Thoracic aorta (tissue), 2 donors: ENCODE measurements around the gene OR2J2. TPM values are rescaled to one million over a fixed set of nuclear protein-coding genes. Genes with fewer than 3 reads are reported as not detected.
"Not testable (repeated sequence)": the region's sequence is repeated elsewhere in the genome, so short reads cannot be mapped to it uniquely, and the experiment has no call there.

Source experiments
- ATAC-seq: fragments of 150-250 bp; one replicate; pipeline ENCODE4 v1.8.0; 2017; ENCODE audit warnings: low read depth; ENCODE audit not compliant: insufficient number of reproducible peaks, low FRiP score
- DNase-seq: peaks from one replicate; pipeline ENCODE4 v3.0.0-alpha.2; 2020; ENCODE audit warnings: low spot score
- H3K27ac ChIP-seq, 2 donors: fragments of 200-600 bp; sonication (generic); 1 replicate in 1 of 2; 2 replicates in 1 of 2; pipeline ENCODE4 v1.5.1; 2016; ENCODE audit warnings: mild to moderate bottlenecking in 2 of 2, moderate library complexity in 2 of 2
- H3K27me3 ChIP-seq: fragments of 200-600 bp; sonication (generic); replicated peaks from 2 replicates; pipeline ENCODE4 v1.6.0; 2016; ENCODE audit warnings: mild to moderate bottlenecking; ENCODE audit not compliant: insufficient read depth
- H3K36me3 ChIP-seq: fragments of 200-600 bp; sonication (generic); one replicate; pipeline ENCODE4 v1.5.1; 2016
- H3K4me1 ChIP-seq, 2 donors: fragments of 200-600 bp; sonication (generic); 1 replicate in 1 of 2; 2 replicates in 1 of 2; pipeline versions ENCODE4 v1.5.1 to v1.6.0; 2016; ENCODE audit warnings: low read depth in 2 of 2, mild to moderate bottlenecking in 1 of 2; ENCODE audit not compliant: control insufficient read depth in 1 of 2
- H3K4me3 ChIP-seq: fragments of 200-600 bp; sonication (generic); 2 replicates; pipeline ENCODE4 v1.5.1; 2016; ENCODE audit warnings: mild to moderate bottlenecking
- H3K9me3 ChIP-seq: fragments of 200-600 bp; sonication (generic); 2 replicates; pipeline ENCODE4 v1.5.1; 2016
- total RNA-seq, 2 donors: library from RNA; depleted of rRNA; stranded (reverse); fragments of >200 nt; gene quantifications; one replicate each; pipeline versions ENCODE4 v1.1.0 to v1.2.3, GENCODE V29; 2016
- TF ChIP-seq, protein P1 (sequence below): fragments of 200-600 bp; sonication (generic); IDR thresholded peaks from one replicate; pipeline ENCODE4 v1.5.1; 2019; ENCODE audit warnings: antibody characterized with exemption

The OR2J2 gene
- not detected for total RNA-seq

DNA sequence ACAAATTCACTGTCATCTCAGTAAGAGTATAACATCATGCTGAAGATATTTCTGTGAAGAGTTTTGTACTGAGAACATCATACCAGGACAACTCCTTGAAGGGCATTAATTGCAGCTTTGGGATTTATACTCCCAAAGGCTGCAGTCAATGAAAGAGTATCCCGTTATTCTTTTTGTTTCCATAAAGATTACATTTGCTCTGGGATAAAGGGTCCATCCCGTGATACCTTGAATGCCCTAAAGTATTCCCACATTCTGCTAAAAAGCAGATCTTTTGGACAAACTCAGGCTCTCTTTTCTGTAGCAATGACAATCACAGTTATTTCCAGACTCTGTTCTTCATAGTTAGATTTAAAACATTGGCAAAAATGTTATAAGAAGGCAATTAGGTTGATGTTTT is at the start of gene OR2J2:
OR2J2 (plus strand) TSS at position 301 of the 400 bp plus-strand sequence. CDS start 2,729 bp downstream, outside the sequence.
- H3K9me3 ChIP-seq, H3K27ac ChIP-seq, H3K36me3 ChIP-seq, H3K4me3 ChIP-seq, H3K4me1 ChIP-seq, DNase-seq, ATAC-seq, H3K27me3 ChIP-seq: not testable (repeated sequence)

DNA sequence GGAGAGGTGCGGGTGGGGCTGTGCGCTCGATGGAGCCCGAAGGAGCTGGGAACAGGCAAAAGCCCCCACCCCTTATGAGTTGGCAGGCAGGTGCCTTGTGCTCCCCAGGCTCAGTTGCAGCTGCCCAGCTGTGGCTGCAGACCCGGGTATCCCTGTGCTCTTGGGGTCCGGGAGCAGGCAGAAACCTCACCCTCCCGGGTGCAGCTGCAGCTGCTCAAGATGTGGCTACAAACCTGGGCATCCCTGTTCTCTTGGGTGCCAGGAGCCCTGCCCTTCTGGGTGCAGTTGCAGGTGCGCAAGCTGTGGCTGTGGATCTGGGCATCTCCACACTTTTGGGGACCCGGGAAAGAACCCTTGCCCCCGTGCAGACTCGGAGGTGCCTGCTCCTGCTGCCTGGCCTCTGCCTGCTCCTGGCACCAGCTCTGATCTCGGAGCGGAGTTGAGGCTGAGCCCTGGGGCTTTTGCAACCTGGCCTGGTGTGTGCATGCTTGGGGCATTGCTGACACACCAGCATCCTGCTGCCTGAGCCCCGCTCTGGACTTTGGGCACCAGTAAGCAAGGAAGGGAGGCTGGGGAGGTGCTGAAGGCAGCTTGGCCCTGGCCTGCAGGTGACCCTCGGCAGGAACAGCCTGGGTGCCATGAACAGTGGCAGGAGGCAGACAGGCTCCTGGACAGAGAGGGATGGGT is 41.2 kb upstream of the OR2J2 start:
- TF ChIP-seq, protein P1, sequence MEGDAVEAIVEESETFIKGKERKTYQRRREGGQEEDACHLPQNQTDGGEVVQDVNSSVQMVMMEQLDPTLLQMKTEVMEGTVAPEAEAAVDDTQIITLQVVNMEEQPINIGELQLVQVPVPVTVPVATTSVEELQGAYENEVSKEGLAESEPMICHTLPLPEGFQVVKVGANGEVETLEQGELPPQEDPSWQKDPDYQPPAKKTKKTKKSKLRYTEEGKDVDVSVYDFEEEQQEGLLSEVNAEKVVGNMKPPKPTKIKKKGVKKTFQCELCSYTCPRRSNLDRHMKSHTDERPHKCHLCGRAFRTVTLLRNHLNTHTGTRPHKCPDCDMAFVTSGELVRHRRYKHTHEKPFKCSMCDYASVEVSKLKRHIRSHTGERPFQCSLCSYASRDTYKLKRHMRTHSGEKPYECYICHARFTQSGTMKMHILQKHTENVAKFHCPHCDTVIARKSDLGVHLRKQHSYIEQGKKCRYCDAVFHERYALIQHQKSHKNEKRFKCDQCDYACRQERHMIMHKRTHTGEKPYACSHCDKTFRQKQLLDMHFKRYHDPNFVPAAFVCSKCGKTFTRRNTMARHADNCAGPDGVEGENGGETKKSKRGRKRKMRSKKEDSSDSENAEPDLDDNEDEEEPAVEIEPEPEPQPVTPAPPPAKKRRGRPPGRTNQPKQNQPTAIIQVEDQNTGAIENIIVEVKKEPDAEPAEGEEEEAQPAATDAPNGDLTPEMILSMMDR, result no peak
- ATAC-seq (no peak), DNase-seq (no peak)
- no peak overlapping the region for H3K27ac ChIP-seq
- no peaks in the 10 kb centered on the region for H3K4me1 ChIP-seq
- H3K9me3 ChIP-seq, result no peaks in the 10 kb centered on the region
- no peaks in the 10 kb centered on the region for H3K36me3 ChIP-seq
- H3K4me3 ChIP-seq, result no peak overlapping the region
- H3K27me3 ChIP-seq, result no peaks in the 10 kb centered on the region

DNA sequence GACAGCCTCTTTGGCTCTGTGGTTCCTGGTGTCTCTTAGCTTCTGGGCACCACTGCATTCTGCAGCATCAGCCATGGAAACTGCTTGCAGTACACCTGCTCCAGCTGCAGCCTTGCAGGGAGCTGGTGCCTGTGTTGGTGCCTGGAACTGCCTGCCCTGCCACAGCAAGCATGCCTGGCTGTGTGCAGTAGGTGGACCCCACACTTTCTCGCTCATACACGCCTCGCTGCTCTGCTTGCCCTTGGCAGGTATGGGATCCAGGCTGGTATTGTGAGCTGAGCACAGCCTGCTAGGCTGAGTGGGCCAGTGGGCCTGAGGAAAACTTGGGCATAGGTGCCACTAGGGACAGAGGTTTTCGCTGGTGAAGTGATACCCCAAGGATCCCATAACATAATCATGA is 40.1 kb upstream of the OR2J2 start:
- Histone ChIP-seq H3K36me3 (no peaks in the 10 kb centered on the region), H3K27me3 (no peaks in the 10 kb centered on the region), H3K27ac (no peak overlapping the region), H3K9me3 (no peaks in the 10 kb centered on the region), H3K4me3 (no peak overlapping the region), H3K4me1 (no peaks in the 10 kb centered on the region)
- DNase-seq, result no peak
- ATAC-seq, result no peak
- TF ChIP-seq, protein P1, result no peak

DNA sequence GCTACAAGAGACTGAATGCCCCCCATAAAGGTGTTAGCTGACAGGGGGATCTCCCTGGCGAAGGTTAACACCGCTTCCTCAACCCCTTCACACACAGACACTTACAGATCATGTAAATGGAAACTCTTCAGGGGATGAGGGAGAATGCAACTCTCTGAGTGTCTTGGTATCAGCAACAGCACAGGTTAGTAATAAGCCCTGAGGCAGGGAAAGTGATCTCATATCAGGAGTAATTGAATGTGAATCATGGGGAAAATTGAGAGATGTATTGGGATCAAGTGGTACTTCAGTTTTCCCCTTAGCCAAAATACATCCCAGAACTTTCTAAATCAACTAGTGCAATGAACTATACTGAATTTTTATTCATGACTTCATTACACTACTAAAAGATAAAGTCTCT is 39.0 kb upstream of the OR2J2 start:
- Histone ChIP-seq H3K27ac (no peak overlapping the region), H3K27me3 (no peaks in the 10 kb centered on the region), H3K4me3 (no peak overlapping the region), H3K4me1 (no peaks in the 10 kb centered on the region), H3K36me3 (no peaks in the 10 kb centered on the region), H3K9me3 (no peaks in the 10 kb centered on the region)
- TF ChIP-seq, protein P1, result no peak
- no peak for ATAC-seq
- no peak for DNase-seq

DNA sequence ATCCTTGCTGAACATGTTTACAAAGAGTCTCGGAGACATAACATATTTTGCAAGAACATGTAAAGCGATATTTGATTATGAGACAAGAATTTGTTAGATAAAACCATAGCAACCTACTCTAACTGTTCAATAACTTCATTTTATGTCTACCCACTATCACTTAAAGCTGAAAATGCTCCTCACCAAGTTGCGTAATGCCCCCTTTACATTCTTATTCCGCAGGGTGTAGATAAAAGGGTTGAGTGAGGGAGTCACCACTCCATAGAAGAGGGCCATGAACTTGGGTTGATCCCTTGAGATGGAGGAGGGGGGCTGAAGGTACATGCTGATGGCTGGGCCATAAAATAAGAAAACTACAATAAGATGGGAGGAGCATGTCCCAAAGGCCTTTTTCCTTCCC is 33.0 kb upstream of the OR2J2 start:
- H3K36me3 ChIP-seq, result no peaks in the 10 kb centered on the region
- ATAC-seq (no peak), DNase-seq (no peak)
- H3K27me3 ChIP-seq, result no peaks in the 10 kb centered on the region
- H3K4me1 ChIP-seq, result no peaks in the 10 kb centered on the region
- TF ChIP-seq, protein P1, result no peak
- H3K4me3 ChIP-seq, result no peak overlapping the region
- no peaks in the 10 kb centered on the region for H3K9me3 ChIP-seq
- H3K27ac ChIP-seq, result no peak overlapping the region

DNA sequence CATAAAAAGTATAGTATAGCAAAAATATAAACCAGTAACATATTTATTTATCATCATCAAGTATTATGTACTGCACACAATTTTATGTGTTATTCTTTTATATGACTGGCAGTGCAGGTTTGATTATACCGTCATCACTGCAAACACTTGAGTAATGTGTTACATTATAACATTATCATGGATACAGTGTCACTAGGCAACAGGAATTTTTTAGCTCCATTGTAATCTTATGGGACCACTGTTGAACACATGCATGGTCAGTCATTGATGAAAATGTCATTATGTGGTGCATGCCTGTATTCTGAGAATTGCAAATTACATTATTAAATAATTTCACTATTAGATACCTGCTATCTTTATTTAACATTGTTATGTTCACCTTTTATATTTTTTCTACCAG is 29.1 kb upstream of the OR2J2 start:
- H3K36me3 ChIP-seq, result no peaks in the 10 kb centered on the region
- ATAC-seq, result no peak

More for the DNA sequence above, 29.1 kb upstream of the OR2J2 start:
- H3K27me3 ChIP-seq, result no peaks in the 10 kb centered on the region
- no peak for DNase-seq
- TF ChIP-seq, protein P1, result no peak
- no peak overlapping the region for H3K4me3 ChIP-seq
- H3K27ac ChIP-seq, result no peak overlapping the region
- H3K9me3 ChIP-seq, result no peaks in the 10 kb centered on the region
- H3K4me1 ChIP-seq, result no peaks in the 10 kb centered on the region
